Mesenteric fat pad (tissue), 1 donor: Measurements from ENCODE around the gene NPM1. TPM values are rescaled to one million over a fixed set of nuclear protein-coding genes. Genes with fewer than 3 reads are reported as not detected.

Source experiments
- DNase-seq: peaks from one replicate; pipeline ENCODE4 v3.0.0-alpha.2; 2020; ENCODE audit warnings: low spot score
- total RNA-seq: library from RNA; stranded (reverse); fragmentation: NEBNext Ultra II Directional; extraction: Animal tissue kit (Norgen Biotek cat#: 25700); gene quantifications from one replicate; pipeline ENCODE4 v1.2.1, GENCODE V29; 2021
- donor health status: DM: yes; HTN: yes; CAD: no.

Gene NPM1
- total RNA-seq, 1 donor from 2014 or later: 526 TPM

DNA sequence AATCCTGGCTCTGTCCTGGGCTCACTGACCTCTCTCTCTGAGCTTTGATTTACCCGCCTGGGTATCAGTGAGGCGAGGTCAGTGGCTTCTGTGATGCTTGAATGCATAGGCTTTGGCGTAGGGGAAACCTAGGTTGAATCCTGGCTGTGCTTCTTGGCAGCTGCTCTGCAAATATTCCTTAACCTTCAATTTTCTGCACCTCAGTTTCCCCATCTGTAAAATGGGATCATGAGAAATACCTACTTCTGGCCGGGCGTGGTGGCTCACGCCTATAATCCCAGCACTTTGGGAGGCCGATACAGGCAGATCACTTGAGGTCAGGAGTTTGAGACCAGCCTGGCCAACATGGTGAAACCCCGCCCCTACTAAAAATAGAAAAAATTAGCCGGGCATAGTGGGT is 39.0 kb downstream of the NPM1 start:
- no peak for DNase-seq

- DNase-seq: peak; percentile 68
Measured at GRCh38 chr5:171427318-171428167, 39.9 kb downstream of the NPM1 start.

- DNase-seq: peak; percentile 47
Measured at GRCh38 chr5:171428168-171428696, 40.6 kb downstream of the NPM1 start.

GRCh38 chr5:171428809-171429542 is 41.3 kb downstream of the NPM1 start:
- DNase-seq: peak; percentile 59

DNA sequence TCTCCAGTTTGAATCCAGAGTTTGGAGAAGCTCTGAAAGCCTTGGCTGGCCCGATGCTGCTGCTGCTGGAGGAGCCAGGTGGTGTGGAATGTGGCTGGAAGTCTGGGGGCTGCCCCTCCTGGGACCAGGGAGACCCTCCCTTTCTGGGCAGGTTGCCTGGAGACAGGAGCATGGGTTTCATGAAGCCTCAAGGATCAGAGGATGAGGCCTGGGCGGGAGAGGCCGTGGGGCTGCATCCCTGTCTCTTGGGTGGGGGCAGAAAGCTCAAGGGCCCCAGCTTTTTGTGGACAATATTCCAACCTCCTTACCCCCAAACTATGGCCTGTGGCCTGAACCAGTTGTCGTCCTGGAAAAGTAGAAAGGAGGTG is 41.9 kb downstream of the NPM1 start:
- peak; percentile 81 for DNase-seq

GRCh38 chr5:171431251-171431777 is 43.7 kb downstream of the NPM1 start:
- DNase-seq: peak; percentile 69

GRCh38 chr5:171432076-171432475 is 44.4 kb downstream of the NPM1 start:
- peak; percentile 84 for DNase-seq

GRCh38 chr5:171432583-171433351 is 45.1 kb downstream of the NPM1 start:
- DNase-seq: no peak

- no peak for DNase-seq
Measured at GRCh38 chr5:171433352-171433698, 45.7 kb downstream of the NPM1 start.

- no peak for DNase-seq
Measured at GRCh38 chr5:171433982-171434676, 46.5 kb downstream of the NPM1 start.

DNA sequence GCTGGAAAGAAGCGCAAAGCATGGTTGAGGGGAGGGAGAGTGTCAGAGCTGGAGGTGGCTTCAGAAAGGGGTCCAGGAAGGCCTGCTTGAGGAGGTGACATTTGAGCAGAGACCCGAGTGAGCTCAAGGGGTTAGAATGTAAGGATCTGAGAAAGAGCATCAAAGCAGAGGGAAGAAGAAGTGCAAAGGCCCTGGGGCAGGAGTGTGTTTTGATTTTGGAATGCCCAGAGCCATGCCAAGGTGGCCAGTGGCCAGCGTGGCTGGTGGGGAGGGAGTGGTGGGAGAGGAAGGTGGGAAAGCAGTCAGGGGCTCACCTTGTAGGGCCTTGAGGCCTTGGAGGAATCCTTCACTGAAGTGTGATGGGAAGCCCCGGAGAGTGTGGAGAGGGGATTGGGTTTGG is 47.2 kb downstream of the NPM1 start:
- no peak for DNase-seq

DNA sequence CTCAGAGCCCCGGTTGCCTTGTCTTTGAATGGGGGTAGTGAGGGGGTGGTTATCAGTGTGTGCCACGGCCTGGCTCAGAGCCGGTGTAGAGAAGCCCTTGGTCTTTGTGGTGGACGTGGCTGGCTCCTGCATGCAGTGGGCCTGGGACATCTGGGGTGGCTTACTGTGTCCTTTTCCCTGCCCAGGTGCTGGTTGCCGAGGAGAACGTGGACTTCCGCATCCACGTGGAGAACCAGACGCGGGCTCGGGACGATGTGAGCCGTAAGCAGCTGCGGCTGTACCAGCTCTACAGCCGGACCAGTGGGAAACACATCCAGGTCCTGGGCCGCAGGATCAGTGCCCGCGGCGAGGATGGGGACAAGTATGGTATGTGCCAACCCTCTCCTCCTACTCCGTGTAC is 48.3 kb downstream of the NPM1 start:
- no peak for DNase-seq

GRCh38 chr5:171436804-171437285 is 49.2 kb downstream of the NPM1 start:
- no peak for DNase-seq

DNA sequence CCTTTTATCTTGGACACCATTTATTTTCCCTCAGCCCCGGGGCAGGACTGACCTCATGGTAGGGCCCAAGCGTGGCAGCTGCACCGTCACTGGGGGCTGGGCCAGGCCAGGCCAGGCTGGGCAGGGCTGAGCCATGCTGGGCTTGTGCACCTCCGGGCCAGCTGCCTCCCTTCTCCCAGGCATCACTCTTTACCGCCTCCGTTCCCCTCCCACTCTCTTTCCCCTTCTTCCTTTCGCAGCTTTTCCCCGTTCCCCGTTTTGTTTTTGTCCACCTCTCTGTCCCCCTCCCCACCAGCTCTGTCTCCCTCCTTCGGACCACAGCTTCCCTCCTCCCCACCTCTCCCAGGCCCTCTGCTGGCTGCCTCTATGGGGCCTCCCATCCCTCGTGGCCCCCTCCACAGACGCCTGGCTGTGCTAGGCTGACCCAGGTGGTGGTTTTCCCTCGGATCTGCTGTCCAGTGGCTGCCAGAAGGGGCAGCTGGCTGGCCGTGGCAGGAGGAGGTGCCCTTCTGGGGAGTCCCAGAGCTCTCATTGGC is 49.7 kb downstream of the NPM1 start:
- no peak for DNase-seq

GRCh38 chr5:171438738-171439137 is 51.1 kb downstream of the NPM1 start:
- no peak for DNase-seq

- no peak for DNase-seq
Measured at GRCh38 chr5:171441246-171441791, 53.7 kb downstream of the NPM1 start.

DNA sequence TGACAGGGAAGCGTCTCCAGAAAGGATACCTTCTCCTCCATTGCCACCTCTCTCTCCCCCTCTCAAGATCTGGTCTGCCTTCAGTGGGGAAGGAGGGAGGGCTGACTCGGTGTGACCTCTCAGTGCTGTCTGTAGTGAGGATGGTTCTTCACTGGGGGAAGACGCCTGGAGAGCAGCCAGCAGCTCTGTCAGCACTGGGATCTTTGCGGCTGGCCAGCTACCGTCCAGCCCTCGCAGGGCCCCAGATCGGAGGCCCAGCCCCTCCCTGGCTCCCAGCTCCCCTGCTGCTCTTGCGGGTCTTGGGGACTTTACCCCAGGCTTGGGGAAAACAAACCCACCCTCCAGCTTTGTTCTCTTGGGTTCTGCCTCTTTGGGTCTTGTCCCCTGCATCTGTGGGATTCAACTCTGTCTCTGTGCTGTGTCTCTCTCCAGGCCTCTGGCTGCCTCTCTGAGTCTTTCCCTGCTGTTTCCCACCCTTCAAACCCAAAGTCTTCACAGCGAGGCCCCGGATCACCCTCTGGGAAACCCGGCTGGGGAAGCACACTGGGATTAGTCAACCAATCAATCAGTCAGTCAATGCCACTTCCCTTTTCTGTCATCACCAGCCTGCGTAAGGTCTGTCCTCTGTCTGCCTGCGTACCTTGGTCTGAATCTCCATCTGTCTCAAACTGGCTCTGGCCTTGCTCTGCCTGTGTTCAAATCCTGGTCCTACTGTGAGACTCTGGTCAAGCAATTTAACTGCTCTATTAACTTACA is 54.8 kb downstream of the NPM1 start:
- DNase-seq: no peak

DNA sequence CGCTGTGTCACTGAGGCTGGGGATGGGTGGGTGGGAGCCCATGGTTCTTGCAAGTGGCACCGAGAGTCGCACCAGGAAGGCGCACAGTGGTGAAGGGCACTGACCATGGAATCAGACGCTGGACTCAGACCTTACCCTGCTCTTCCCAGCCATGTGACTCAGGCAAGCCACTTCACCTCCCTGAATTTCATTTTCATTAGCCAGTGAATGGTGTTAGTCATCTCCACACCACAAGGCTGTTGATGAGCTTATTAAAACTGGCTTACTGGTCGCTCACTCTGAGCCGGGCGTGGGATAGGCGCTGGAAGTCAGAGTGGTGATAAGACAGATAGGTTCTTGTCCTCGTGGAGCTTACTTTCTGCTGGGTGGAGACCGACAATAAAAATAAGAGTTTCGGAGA is 56.9 kb downstream of the NPM1 start:
- DNase-seq: no peak
